Prostate gland (tissue), 2 donors: Measurements from ENCODE around the gene MYH9.

Source experiments
- CTCF ChIP-seq, 4 experiments: fragments of 200-600 bp in 2 of 4; fragments of 450-650 bp in 2 of 4; sonication (generic) in 2 of 4; IDR thresholded peaks; 1 replicate in 3 of 4; 2 replicates in 1 of 4; pipeline ENCODE4 v1.5.1; 2016 to 2019; ENCODE audit warnings: antibody characterized with exemption in 4 of 4, mild to moderate bottlenecking in 2 of 4, moderate library complexity in 2 of 4
- POLR2AphosphoS5 ChIP-seq: sonication (generic); formaldehyde crosslinking; IDR thresholded peaks from one replicate; pipeline ENCODE4 v1.6.1; 2017; ENCODE audit warnings: antibody characterized with exemption

- no peak for TF ChIP-seq POLR2AphosphoS5
- no peak for TF ChIP-seq CTCF (IDR thresholded peaks at IDR 0.05)
Observed at GRCh38 chr22:36234213-36234612, 153.6 kb downstream of the MYH9 start.
